Heart left ventricle (tissue), 16 donors: ENCODE data around the gene TRPV6. TPM values are rescaled to one million over a fixed set of nuclear protein-coding genes. Genes with fewer than 3 reads are reported as not detected.

ENCODE experiments used
- ATAC-seq, 4 donors: fragments of 200-7000 bp; cut with Tn5 transposase; one replicate each; pipeline ENCODE4 v1.9.1; 2020 to 2022; ENCODE audit warnings: moderate library complexity in 4 of 4, mild to moderate bottlenecking in 3 of 4, moderate number of reproducible peaks in 1 of 4
- DNase-seq, 5 donors: peaks; one replicate each; pipeline ENCODE4 v3.0.0-alpha.2; 2020
- H3K27ac ChIP-seq, 12 donors: fragments of 200-600 bp; sonication (generic) in 4 of 12; one replicate each; pipeline versions ENCODE4 v1.5.0 to v1.8.0; 2016 to 2022; ENCODE audit warnings: mild to moderate bottlenecking in 2 of 12
- H3K27me3 ChIP-seq, 9 donors: fragments of 200-600 bp; sonication (generic) in 2 of 9; one replicate each; pipeline versions ENCODE4 v1.5.1 to v1.8.0; 2016 to 2022; ENCODE audit warnings: mild to moderate bottlenecking in 3 of 9
- H3K36me3 ChIP-seq, 9 donors: fragments of 200-600 bp; sonication (generic) in 2 of 9; one replicate each; pipeline versions ENCODE4 v1.5.0 to v1.8.0; 2018 to 2022; ENCODE audit warnings: mild to moderate bottlenecking in 2 of 9
- H3K4me1 ChIP-seq, 12 donors: fragments of 200-600 bp; sonication (generic) in 4 of 12; one replicate each; pipeline versions ENCODE4 v1.5.0 to v1.8.0; 2016 to 2022; ENCODE audit warnings: mild to moderate bottlenecking in 3 of 12
- H3K4me3 ChIP-seq, 12 donors: fragments of 200-600 bp; sonication (generic) in 4 of 12; one replicate each; pipeline versions ENCODE4 v1.5.0 to v1.8.0; 2017 to 2022; ENCODE audit warnings: mild to moderate bottlenecking in 9 of 12, moderate library complexity in 4 of 12
- H3K9me3 ChIP-seq, 12 donors: fragments of 200-600 bp; sonication (generic) in 4 of 12; one replicate each; pipeline versions ENCODE4 v1.5.0 to v1.8.0; 2016 to 2022; ENCODE audit warnings: mild to moderate bottlenecking in 1 of 12
- CTCF ChIP-seq, 12 donors: fragments of 200-600 bp; sonication (generic) in 4 of 12; IDR thresholded peaks; one replicate each; pipeline versions ENCODE4 v1.5.0 to v1.8.0; 2018 to 2022; ENCODE audit warnings: antibody characterized with exemption in 12 of 12, mild to moderate bottlenecking in 5 of 12
- POLR2A ChIP-seq, 2 donors: fragments of 450-650 bp; IDR thresholded peaks; one replicate each; pipeline ENCODE4 v1.6.1; 2017; ENCODE audit warnings: antibody characterized with exemption in 2 of 2, mild to moderate bottlenecking in 2 of 2, moderate library complexity in 2 of 2
- WGBS, 4 donors: extraction: QIAGEN DNeasy Blood & Tissue Kit in 2 of 4; methylation state at CpG; one replicate each; pipeline versions ENCODE4 v1.1.5 to v1.1.7; 2013 to 2018; 5-methylcytosine and 5-hydroxymethylcytosine counted together
- intact Hi-C, 10 donors: fragments of 100-400 bp; cut with DNase I; formaldehyde crosslinking; loops; one replicate each; pipeline versions ENCODE4 v1.11.1 to v1.14.2; 2022
- polyA plus RNA-seq, 2 donors: library from polyadenylated mRNA; stranded (reverse); fragments of 200-250 nt; gene quantifications; one replicate each; pipeline ENCODE4 v1.2.3, GENCODE V29; 2013
- total RNA-seq, 9 donors: library from RNA; depleted of rRNA in 2 of 9; stranded (reverse); fragments of >200 nt in 2 of 9; fragmentation: NEBNext Ultra II Directional in 3 of 9; extraction: Animal tissue kit (Norgen Biotek cat#: 25700) in 3 of 9; gene quantifications; one replicate each; pipeline versions ENCODE4 v1.1.0 to v1.2.4, GENCODE V29; 2016 to 2023
- donor health status: ischemic (EF 13 %, LVEDD 7.1; RV severe dilation, severe dysfunction).
- donor health status: healthy with polysubstance abuse.
- donor health status: DM: no; HTN: yes; CAD: no.
- donor health status: DM: no; HTN: no; CAD: no.
- donor health status: ischemic (EF 25% LVEDD 6.9; RV normal size, moderate dysfunction).
- donor health status: ischemic (EF 25% LVEDD 5.7; RV mildly dilated, moderate dysfunction).
- donor health status: healthy.
- donor health status: DM: yes; HTN: yes; CAD: no.
- donor health status: ischemic (EF 35%, LVEDD 5.7; RV mildly dilated, moderate dysfunction).
- donor health status: nonischemic (EF 11% LVEDD 7.7; RV severe dilation, severe dysfunction).
- donor health status: DM: yes; HTN: yes; CAD: no.
- donor health status: PGD.
- donor health status: ischemic (EF 29% LVEDD 5.4; RV normal size, mild dysfunction).
- donor health status: nonischemic (EF 23%, LVEDD 6.1; RV moderate dilation, normal function).

TRPV6 gene
- total and polyA plus RNA-seq, 11 donors = 0.68 TPM; not detected in 10

DNA sequence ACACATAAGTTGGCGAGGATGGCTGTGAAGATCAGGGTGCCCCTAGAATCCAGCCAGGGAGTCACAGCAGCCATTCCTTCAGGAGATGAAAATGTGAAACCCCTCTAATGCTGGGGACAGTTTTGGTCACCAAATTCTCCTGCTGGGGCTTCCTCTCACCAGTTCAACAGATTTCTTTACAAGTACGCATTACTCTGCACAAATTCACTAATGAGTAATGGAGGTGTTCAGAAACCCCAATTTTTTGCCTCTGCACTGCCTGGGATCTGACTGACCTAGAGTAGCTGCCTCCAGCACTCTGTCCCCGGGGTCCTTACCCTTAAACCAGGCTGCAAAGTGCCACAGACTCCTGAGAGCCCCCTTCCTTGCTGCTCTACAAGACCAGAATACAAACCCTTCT lies 31.9 kb upstream of the TRPV6 start:
- Histone ChIP-seq H3K9me3 (no peaks in the 10 kb centered on the region), H3K27ac (no peak overlapping the region), H3K4me3 (no peak overlapping the region), H3K4me1 (no peaks in the 10 kb centered on the region), H3K36me3 (no peaks in the 10 kb centered on the region), H3K27me3 (peaks cover 0 to 12% (median 0%) of the 10 kb centered on the region in 9 donors)
- no peak for TF ChIP-seq POLR2A (IDR thresholded peaks at IDR 0.05)
- no peak for TF ChIP-seq CTCF (IDR thresholded peaks at IDR 0.05)
- ATAC-seq (no peak), DNase-seq (no peak)
- intact Hi-C loops = no loop called here
- WGBS, 4 donors = 64 to 79% (median 75%) methylated on average over 3 of the region's 3 CpGs

DNA sequence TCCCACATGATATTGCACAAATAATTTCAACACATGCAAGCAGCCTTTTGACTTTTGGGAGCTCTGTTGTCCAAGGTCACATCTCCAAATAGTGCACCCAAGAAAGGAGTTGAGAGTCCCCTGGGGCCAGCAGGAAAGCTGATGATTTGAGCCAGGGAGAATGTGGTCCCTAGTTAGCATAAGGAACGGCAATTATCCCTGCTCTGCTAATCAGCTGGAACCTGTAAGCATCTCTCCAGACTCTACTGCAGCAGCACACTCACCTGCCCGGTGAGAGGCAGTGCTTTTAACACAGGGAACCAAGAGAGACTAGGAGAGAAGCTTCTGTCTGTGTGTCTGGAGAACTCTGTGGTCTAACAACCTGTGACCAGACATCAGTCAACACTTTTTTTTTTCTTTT lies 31.0 kb upstream of the TRPV6 start:
- DNase-seq (no peak), ATAC-seq (no peak)
- Histone ChIP-seq H3K27ac (no peak overlapping the region), H3K27me3 (peaks cover 0 to 12% (median 0%) of the 10 kb centered on the region in 9 donors), H3K4me3 (no peak overlapping the region), H3K9me3 (no peaks in the 10 kb centered on the region), H3K4me1 (peaks cover 0 to 2% (median 0%) of the 10 kb centered on the region in 12 donors), H3K36me3 (no peaks in the 10 kb centered on the region)
- no peak for TF ChIP-seq CTCF (IDR thresholded peaks at IDR 0.05)
- TF ChIP-seq POLR2A (IDR thresholded peaks at IDR 0.05) = no peak
- WGBS, 4 donors = 41 to 57% (median 47%) methylated on average over 2 of the region's 2 CpGs
- intact Hi-C loops = no loop called here

- TF ChIP-seq POLR2A (IDR thresholded peaks at IDR 0.05) = no peak
- no peak for TF ChIP-seq CTCF (IDR thresholded peaks at IDR 0.05)
- no peak for DNase-seq
- WGBS, 4 donors = 76 to 87% (median 83%) methylated on average over 8 of the region's 8 CpGs
- Histone ChIP-seq H3K4me3 (no peak overlapping the region), H3K9me3 (no peaks in the 10 kb centered on the region), H3K27ac (no peak overlapping the region), H3K27me3 (peaks cover 0 to 12% (median 0%) of the 10 kb centered on the region in 9 donors), H3K36me3 (no peaks in the 10 kb centered on the region), H3K4me1 (peaks cover 0 to 12% (median 0%) of the 10 kb centered on the region in 12 donors)
- intact Hi-C loops = no loop called here
- no peak for ATAC-seq
Measured at GRCh38 chr7:142915315-142915714, 29.8 kb upstream of the TRPV6 start.

DNA sequence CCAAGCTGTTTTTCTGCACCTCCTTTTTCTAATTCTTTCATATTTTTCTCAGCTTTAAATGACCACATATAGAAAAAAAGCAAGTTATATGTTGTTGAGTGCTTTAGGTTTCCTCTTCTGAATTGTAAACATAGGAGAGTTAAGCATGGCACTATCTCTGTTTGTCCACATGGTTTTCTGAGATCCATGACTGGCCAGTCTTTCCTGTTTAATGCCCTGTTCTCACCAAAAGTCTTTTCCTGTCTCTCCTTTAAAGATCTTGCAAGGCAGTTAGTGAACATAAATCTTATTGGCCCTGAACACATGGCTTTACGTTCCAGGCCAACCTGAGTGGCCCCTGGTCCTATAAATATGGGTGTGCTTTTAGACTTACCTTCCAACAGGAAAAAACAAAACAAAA lies 28.6 kb upstream of the TRPV6 start:
- peaks cover 0 to 22% (median 0%) of the 10 kb centered on the region in 12 donors for H3K4me1 ChIP-seq
- H3K36me3 ChIP-seq = no peaks in the 10 kb centered on the region
- no peaks in the 10 kb centered on the region for H3K9me3 ChIP-seq
- no peak for ATAC-seq
- intact Hi-C loops = no loop called here
- DNase-seq = no peak
- peaks cover 0 to 10% (median 0%) of the 10 kb centered on the region in 9 donors for H3K27me3 ChIP-seq
- TF ChIP-seq POLR2A (IDR thresholded peaks at IDR 0.05) (no peak), CTCF (IDR thresholded peaks at IDR 0.05) (no peak)
- no peak overlapping the region for H3K4me3 ChIP-seq
- H3K27ac ChIP-seq = no peak overlapping the region
- 61 to 66% (median 62%) methylated on average over 1 of the region's 1 CpG for WGBS, 4 donors
